GM12878 (cell line): ENCODE results near the gene RHEBL1. TPM values are rescaled to one million over a fixed set of nuclear protein-coding genes. Genes with fewer than 3 reads are reported as not detected.

ENCODE experiments used
- ATAC-seq: fragments of 200-7000 bp; cut with Tn5 transposase; 3 replicates; pipeline ENCODE4 v1.9.1; 2020; ENCODE audit warnings: mild to moderate bottlenecking, moderate library complexity
- BruUV-seq: library from RNA; stranded (reverse); fragments of 400-500 nt; replicated peaks from 2 replicates; lab custom pipeline; 2021; lab: Mats Ljungman, UMichigan
- CTCF ChIA-PET: fragments of 300-600 bp; sonication (Branson Sonifier 250); formaldehyde crosslinking; extraction: SDS; loops from one replicate; lab custom pipeline; 2021; ENCODE audit warnings: inconsistent platforms; lab: Yijun Ruan, JAX
- POLR2A ChIA-PET: fragments of 350-600 bp; formaldehyde crosslinking; extraction: SDS; loops from one replicate; lab custom pipeline; 2021; ENCODE audit warnings: inconsistent platforms; lab: Charles Lee
- RAD21 ChIA-PET: fragments of 300-600 bp; sonication (Branson Sonifier 250); formaldehyde crosslinking; loops from one replicate; lab custom pipeline; 2023; ENCODE audit warnings: antibody characterized with exemption; ENCODE audit not compliant: unreplicated experiment; lab: Charles Lee
- SMC1A ChIA-PET: fragments of 300-600 bp; sonication (Branson Sonifier 250); formaldehyde crosslinking; loops from one replicate; lab custom pipeline; 2023; ENCODE audit not compliant: unreplicated experiment, uncharacterized antibody; lab: Charles Lee
- DNase-seq: peaks from one replicate; pipeline ENCODE4 v3.0.0-alpha.2; 2011; ENCODE audit warnings: low read depth, low spot score
- FAIRE-seq: peaks from 3 replicates; lab custom pipeline; 2011; peaks lifted over from hg19 to GRCh38; lab: Jason Lieb, UNC
- H2AFZ ChIP-seq: 2 replicates; pipeline ENCODE4 v1.6.0; 2011; ENCODE audit warnings: low read depth, low read length, control low read depth; ENCODE audit not compliant: control insufficient read depth
- H3K27ac ChIP-seq: 2 replicates; pipeline ENCODE4 v1.5.1; 2011; ENCODE audit warnings: control low read depth; ENCODE audit not compliant: control insufficient read depth, insufficient read depth
- H3K27me3 ChIP-seq, 2 experiments: replicated peaks in 1 of 2; 2 replicates each; pipeline versions ENCODE4 v1.6.0 to v1.6.1; 2011; ENCODE audit warnings: low read length in 1 of 2; ENCODE audit not compliant: control insufficient read depth in 2 of 2, insufficient read depth in 2 of 2
- H3K36me3 ChIP-seq, 2 experiments: 2 replicates each; pipeline ENCODE4 v1.5.1; 2011; ENCODE audit warnings: low read length in 1 of 2; ENCODE audit not compliant: control insufficient read depth in 2 of 2, insufficient read depth in 2 of 2
- H3K4me1 ChIP-seq: 2 replicates; pipeline ENCODE4 v1.6.1; 2011; ENCODE audit warnings: mild to moderate bottlenecking, low read length, moderate library complexity, mixed read lengths; ENCODE audit not compliant: control insufficient read depth, insufficient read depth
- H3K4me2 ChIP-seq: 2 replicates; pipeline ENCODE4 v1.6.0; 2011; ENCODE audit warnings: control low read depth; ENCODE audit not compliant: control insufficient read depth, insufficient read depth
- H3K4me3 ChIP-seq: fragments of 200-600 bp; sonication (generic); 2 replicates; pipeline ENCODE4 v1.5.1; 2016
- H3K79me2 ChIP-seq: 2 replicates; pipeline ENCODE4 v1.6.0; 2011; ENCODE audit warnings: low read length; ENCODE audit not compliant: control insufficient read depth, insufficient read depth
- H3K9ac ChIP-seq: 2 replicates; pipeline ENCODE4 v1.8.0; 2011; ENCODE audit warnings: low read length, control low read depth, mixed read lengths; ENCODE audit not compliant: control insufficient read depth, insufficient read depth
- H3K9me3 ChIP-seq: replicated peaks from 3 replicates; pipeline ENCODE4 v1.5.1; 2011; ENCODE audit warnings: mild to moderate bottlenecking, low read length; ENCODE audit not compliant: control insufficient read depth, insufficient read depth
- H4K20me1 ChIP-seq: 2 replicates; pipeline ENCODE4 v1.6.0; 2011; ENCODE audit not compliant: control insufficient read depth, insufficient read depth
- BRCA1 ChIP-seq: IDR thresholded peaks from 2 replicates; pipeline ENCODE4 v1.6.1; 2011; ENCODE audit warnings: low read depth, low read length, improper control_type of control experiment
- CBX3 ChIP-seq: fragments of 200-600 bp; sonication (generic); IDR thresholded peaks from 2 replicates; pipeline ENCODE4 v1.6.1; 2016; ENCODE audit warnings: low read depth, borderline replicate concordance
- CHD2 ChIP-seq: IDR thresholded peaks from 2 replicates; pipeline ENCODE4 v1.6.1; 2011; ENCODE audit warnings: low read depth, low read length, improper control_type of control experiment, borderline replicate concordance
- IRF4 ChIP-seq: IDR thresholded peaks from 2 replicates; pipeline ENCODE4 v1.6.1; 2011; ENCODE audit warnings: low read depth, low read length
- MEF2A ChIP-seq: IDR thresholded peaks from 2 replicates; pipeline ENCODE4 v1.6.1; 2011; ENCODE audit warnings: low read depth, mild to moderate bottlenecking, low read length, moderate library complexity; ENCODE audit not compliant: insufficient read depth
- NFYA ChIP-seq: IDR thresholded peaks from 2 replicates; pipeline ENCODE4 v1.6.1; 2011; ENCODE audit warnings: low read depth, mild to moderate bottlenecking, low read length, improper control_type of control experiment, borderline replicate concordance
- RAD21 ChIP-seq: IDR thresholded peaks from 2 replicates; pipeline ENCODE4 v1.6.1; 2011; ENCODE audit warnings: mild to moderate bottlenecking, low read depth, low read length, moderate library complexity; ENCODE audit not compliant: insufficient read depth
- SP1 ChIP-seq: IDR thresholded peaks from one replicate; pipeline ENCODE4 v1.6.1; 2011; ENCODE audit warnings: low read depth, low read length
- SREBF1 ChIP-seq: IDR thresholded peaks from 2 replicates; pipeline ENCODE4 v1.6.1; 2012; ENCODE audit warnings: mild to moderate bottlenecking, low read length
- SREBF2 ChIP-seq: IDR thresholded peaks from 2 replicates; pipeline ENCODE4 v1.6.1; 2012; ENCODE audit warnings: mild to moderate bottlenecking, low read length
- YY1 ChIP-seq: IDR thresholded peaks from 2 replicates; pipeline ENCODE4 v1.6.1; 2011; ENCODE audit warnings: low read depth, mild to moderate bottlenecking, low read length
- ZNF24 ChIP-seq: fragments of 450-650 bp; IDR thresholded peaks from 2 replicates; pipeline ENCODE4 v1.6.1; 2017; ENCODE audit warnings: antibody characterized with exemption, mild to moderate bottlenecking
- ZNF274 ChIP-seq: IDR thresholded peaks from one replicate; pipeline ENCODE4 v1.8.0; 2011; ENCODE audit not compliant: insufficient read length, insufficient read depth
- WGBS: methylation state at CpG from one replicate; pipeline ENCODE4 v1.1.6; 2016; ENCODE audit warnings: low lambda C conversion rate; ENCODE audit not compliant: insufficient replicate concordance, insufficient coverage; ENCODE audit errors: missing lambda C conversion rate; 5-methylcytosine and 5-hydroxymethylcytosine counted together
- in situ Hi-C: fragments of 300-500 bp; cut with MboI; formaldehyde crosslinking; loops from 9 replicates; pipeline ENCODE4 v1.14.3; 2018; ENCODE audit warnings: mixed read lengths
- intact Hi-C: fragments of 100-400 bp; cut with micrococcal nuclease; formaldehyde crosslinking; loops from one replicate; pipeline ENCODE4 v1.14.2; 2022; ENCODE audit not compliant: unreplicated experiment
- polyA plus RNA-seq, 11 experiments: library from polyadenylated mRNA; depleted of rRNA in 4 of 11; unstranded in 6 of 11; stranded (reverse) in 5 of 11; fragments of >200 nt; fragmentation: Nextera tagmentation in 4 of 11; fragmentation: Illumina TruSeq in 1 of 11; extraction: Ambion mirVana in 4 of 11; extraction: Trizol in 1 of 11; gene quantifications; 1 replicate in 1 of 11; 2 replicates in 10 of 11; pipeline versions ENCODE4 v1.2.1 to v1.2.3, GENCODE V29; 2011 to 2016; ENCODE audit warnings: inconsistent platforms in 2 of 11, missing spikeins in 2 of 11, low read depth in 1 of 11
- total RNA-seq, 4 experiments: library from RNA; depleted of rRNA in 3 of 4; stranded (reverse); fragments of >200 nt in 3 of 4; fragmentation: Illumina TruSeq in 1 of 4; extraction: Trizol in 1 of 4; gene quantifications; 2 replicates each; pipeline versions ENCODE4 v1.2.1 to v1.2.3, GENCODE V29; 2013 to 2021
- TF ChIP-seq, protein P1 (sequence below): fragments of 450-650 bp; formaldehyde crosslinking; IDR thresholded peaks from 2 replicates; pipeline ENCODE4 v1.5.0; 2022; ENCODE audit warnings: mild to moderate bottlenecking, missing genetic modification characterization
- TF ChIP-seq, protein P2 (sequence below): IDR thresholded peaks from 2 replicates; pipeline ENCODE4 v1.6.1; 2011; ENCODE audit warnings: mild to moderate bottlenecking, low read depth, low read length, moderate library complexity; ENCODE audit not compliant: insufficient replicate concordance
- TF ChIP-seq, protein P3 (sequence below): fragments of 450-650 bp; IDR thresholded peaks from 2 replicates; pipeline ENCODE4 v1.6.1; 2017; ENCODE audit warnings: mild to moderate bottlenecking, moderate library complexity

The RHEBL1 gene
- total and polyA plus RNA-seq, 10 of the 15 experiments (the other 5 are each of a cell fraction or from before 2014, with no cell fraction given), result 5.9 to 18.7 (median 12.0) TPM

DNA sequence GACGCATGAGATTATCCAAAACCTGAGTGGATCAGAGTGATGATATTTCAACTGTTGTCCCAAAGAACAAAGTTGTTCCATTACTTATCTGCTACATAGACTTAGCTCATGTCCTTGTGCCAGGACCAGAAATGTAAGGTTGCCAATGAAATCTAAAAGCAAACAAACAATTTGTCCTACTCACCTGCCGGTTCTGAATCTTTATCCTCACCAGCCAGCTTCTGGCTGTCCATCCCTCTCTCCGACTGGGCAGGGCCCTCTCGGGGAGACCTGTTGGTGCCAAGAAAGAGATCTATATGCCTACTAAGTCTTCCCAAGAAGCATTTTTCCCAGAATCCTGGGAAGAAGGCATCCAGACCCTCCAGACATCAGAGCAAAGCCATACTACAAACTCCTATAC, 14.7 kb downstream of the RHEBL1 start:
- H4K20me1 ChIP-seq, result peaks cover 27% of the 10 kb centered on the region
- ATAC-seq, result no peak
- H3K27ac ChIP-seq, result no peak overlapping the region
- intact Hi-C loops, result no loop called here
- peaks cover 24 to 45% of the 10 kb centered on the region in 2 experiments for H3K36me3 ChIP-seq
- POLR2A ChIA-PET, result interaction anchor here (0.6 to 1.1 kb wide), 3 partner anchors 18 to 207 kb away, joined by 3 to 10 read pairs (median 4); partner anchors contain the start of gene DDX23
- RAD21 ChIA-PET, result interaction anchor here (2.1 kb wide), 1 partner anchor 14 kb away, joined by 8 read pairs; the partner anchor contains the start of gene RHEBL1
- peak overlapping the region; percentile 88 for H3K4me2 ChIP-seq
- peaks cover 60% of the 10 kb centered on the region for H3K79me2 ChIP-seq
- peak overlapping the region; percentile 99; the same call in 1 of the 2 replicates for H3K4me3 ChIP-seq
- H3K9me3 ChIP-seq, result no peaks in the 10 kb centered on the region
- H3K4me1 ChIP-seq, result peaks cover 6% of the 10 kb centered on the region; the same call in 1 of the 2 replicates
- TF ChIP-seq ZNF24 (no peak), SREBF1 (no peak), YY1 (no peak), CHD2 (no peak), MEF2A (no peak), IRF4 (no peak), NFYA (no peak), SREBF2 (no peak), SP1 (no peak), RAD21 (no peak), BRCA1 (no peak), ZNF274 (no peak), CBX3 (no peak)
- TF ChIP-seq, protein P1, sequence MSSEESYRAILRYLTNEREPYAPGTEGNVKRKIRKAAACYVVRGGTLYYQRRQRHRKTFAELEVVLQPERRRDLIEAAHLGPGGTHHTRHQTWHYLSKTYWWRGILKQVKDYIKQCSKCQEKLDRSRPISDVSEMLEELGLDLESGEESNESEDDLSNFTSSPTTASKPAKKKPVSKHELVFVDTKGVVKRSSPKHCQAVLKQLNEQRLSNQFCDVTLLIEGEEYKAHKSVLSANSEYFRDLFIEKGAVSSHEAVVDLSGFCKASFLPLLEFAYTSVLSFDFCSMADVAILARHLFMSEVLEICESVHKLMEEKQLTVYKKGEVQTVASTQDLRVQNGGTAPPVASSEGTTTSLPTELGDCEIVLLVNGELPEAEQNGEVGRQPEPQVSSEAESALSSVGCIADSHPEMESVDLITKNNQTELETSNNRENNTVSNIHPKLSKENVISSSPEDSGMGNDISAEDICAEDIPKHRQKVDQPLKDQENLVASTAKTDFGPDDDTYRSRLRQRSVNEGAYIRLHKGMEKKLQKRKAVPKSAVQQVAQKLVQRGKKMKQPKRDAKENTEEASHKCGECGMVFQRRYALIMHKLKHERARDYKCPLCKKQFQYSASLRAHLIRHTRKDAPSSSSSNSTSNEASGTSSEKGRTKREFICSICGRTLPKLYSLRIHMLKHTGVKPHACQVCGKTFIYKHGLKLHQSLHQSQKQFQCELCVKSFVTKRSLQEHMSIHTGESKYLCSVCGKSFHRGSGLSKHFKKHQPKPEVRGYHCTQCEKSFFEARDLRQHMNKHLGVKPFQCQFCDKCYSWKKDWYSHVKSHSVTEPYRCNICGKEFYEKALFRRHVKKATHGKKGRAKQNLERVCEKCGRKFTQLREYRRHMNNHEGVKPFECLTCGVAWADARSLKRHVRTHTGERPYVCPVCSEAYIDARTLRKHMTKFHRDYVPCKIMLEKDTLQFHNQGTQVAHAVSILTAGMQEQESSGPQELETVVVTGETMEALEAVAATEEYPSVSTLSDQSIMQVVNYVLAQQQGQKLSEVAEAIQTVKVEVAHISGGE, result no peak
- TF ChIP-seq, protein P2, sequence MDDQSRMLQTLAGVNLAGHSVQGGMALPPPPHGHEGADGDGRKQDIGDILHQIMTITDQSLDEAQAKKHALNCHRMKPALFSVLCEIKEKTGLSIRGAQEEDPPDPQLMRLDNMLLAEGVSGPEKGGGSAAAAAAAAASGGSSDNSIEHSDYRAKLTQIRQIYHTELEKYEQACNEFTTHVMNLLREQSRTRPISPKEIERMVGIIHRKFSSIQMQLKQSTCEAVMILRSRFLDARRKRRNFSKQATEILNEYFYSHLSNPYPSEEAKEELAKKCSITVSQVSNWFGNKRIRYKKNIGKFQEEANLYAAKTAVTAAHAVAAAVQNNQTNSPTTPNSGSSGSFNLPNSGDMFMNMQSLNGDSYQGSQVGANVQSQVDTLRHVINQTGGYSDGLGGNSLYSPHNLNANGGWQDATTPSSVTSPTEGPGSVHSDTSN, result no peak
- TF ChIP-seq, protein P3, sequence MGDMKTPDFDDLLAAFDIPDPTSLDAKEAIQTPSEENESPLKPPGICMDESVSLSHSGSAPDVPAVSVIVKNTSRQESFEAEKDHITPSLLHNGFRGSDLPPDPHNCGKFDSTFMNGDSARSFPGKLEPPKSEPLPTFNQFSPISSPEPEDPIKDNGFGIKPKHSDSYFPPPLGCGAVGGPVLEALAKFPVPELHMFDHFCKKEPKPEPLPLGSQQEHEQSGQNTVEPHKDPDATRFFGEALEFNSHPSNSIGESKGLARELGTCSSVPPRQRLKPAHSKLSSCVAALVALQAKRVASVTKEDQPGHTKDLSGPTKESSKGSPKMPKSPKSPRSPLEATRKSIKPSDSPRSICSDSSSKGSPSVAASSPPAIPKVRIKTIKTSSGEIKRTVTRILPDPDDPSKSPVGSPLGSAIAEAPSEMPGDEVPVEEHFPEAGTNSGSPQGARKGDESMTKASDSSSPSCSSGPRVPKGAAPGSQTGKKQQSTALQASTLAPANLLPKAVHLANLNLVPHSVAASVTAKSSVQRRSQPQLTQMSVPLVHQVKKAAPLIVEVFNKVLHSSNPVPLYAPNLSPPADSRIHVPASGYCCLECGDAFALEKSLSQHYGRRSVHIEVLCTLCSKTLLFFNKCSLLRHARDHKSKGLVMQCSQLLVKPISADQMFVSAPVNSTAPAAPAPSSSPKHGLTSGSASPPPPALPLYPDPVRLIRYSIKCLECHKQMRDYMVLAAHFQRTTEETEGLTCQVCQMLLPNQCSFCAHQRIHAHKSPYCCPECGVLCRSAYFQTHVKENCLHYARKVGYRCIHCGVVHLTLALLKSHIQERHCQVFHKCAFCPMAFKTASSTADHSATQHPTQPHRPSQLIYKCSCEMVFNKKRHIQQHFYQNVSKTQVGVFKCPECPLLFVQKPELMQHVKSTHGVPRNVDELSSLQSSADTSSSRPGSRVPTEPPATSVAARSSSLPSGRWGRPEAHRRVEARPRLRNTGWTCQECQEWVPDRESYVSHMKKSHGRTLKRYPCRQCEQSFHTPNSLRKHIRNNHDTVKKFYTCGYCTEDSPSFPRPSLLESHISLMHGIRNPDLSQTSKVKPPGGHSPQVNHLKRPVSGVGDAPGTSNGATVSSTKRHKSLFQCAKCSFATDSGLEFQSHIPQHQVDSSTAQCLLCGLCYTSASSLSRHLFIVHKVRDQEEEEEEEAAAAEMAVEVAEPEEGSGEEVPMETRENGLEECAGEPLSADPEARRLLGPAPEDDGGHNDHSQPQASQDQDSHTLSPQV, result no peak
- TF ChIP-seq, all 136 proteins: peak for 0
- 95% methylated on average over 4 of the region's 4 CpGs for WGBS
- ChIA-PET SMC1A (interaction anchor here (0.9 to 1.3 kb wide), 3 partner anchors 9 to 58 kb away, joined by 3 to 5 read pairs (median 4); no protein-coding TSS in a partner anchor), CTCF (interaction anchor here (1.2 to 5.0 kb wide), 7 partner anchors 9 to 66 kb away, joined by 3 to 26 read pairs (median 12); no protein-coding TSS in a partner anchor)
- peak overlapping the region; percentile 32 for H3K9ac ChIP-seq
- DNase-seq (no peak), FAIRE-seq (no peak)
- no TSS peak for BruUV-seq
- no peak overlapping the region for H2AFZ ChIP-seq
- in situ Hi-C loops, result no loop called here
- no peaks in the 10 kb centered on the region for H3K27me3 ChIP-seq
